GM20000 (cell line): ENCODE data around the gene PCNX3.

Experiments
- DNase-seq: peaks from one replicate; pipeline ENCODE4 v3.0.0; 2012; ENCODE audit warnings: low spot score
- TF ChIP-seq, protein P1 (sequence below): IDR thresholded peaks from 2 replicates; pipeline ENCODE4 v1.5.1; 2012; ENCODE audit warnings: mild to moderate bottlenecking, control low read depth; ENCODE audit errors: extremely low read depth, missing control alignments

The PCNX3 gene

GRCh38 chr11:65573391-65574079 lies 42.0 kb upstream of the PCNX3 start:
- TF ChIP-seq, protein P1, sequence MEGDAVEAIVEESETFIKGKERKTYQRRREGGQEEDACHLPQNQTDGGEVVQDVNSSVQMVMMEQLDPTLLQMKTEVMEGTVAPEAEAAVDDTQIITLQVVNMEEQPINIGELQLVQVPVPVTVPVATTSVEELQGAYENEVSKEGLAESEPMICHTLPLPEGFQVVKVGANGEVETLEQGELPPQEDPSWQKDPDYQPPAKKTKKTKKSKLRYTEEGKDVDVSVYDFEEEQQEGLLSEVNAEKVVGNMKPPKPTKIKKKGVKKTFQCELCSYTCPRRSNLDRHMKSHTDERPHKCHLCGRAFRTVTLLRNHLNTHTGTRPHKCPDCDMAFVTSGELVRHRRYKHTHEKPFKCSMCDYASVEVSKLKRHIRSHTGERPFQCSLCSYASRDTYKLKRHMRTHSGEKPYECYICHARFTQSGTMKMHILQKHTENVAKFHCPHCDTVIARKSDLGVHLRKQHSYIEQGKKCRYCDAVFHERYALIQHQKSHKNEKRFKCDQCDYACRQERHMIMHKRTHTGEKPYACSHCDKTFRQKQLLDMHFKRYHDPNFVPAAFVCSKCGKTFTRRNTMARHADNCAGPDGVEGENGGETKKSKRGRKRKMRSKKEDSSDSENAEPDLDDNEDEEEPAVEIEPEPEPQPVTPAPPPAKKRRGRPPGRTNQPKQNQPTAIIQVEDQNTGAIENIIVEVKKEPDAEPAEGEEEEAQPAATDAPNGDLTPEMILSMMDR = no peak
- DNase-seq = no peak

DNA sequence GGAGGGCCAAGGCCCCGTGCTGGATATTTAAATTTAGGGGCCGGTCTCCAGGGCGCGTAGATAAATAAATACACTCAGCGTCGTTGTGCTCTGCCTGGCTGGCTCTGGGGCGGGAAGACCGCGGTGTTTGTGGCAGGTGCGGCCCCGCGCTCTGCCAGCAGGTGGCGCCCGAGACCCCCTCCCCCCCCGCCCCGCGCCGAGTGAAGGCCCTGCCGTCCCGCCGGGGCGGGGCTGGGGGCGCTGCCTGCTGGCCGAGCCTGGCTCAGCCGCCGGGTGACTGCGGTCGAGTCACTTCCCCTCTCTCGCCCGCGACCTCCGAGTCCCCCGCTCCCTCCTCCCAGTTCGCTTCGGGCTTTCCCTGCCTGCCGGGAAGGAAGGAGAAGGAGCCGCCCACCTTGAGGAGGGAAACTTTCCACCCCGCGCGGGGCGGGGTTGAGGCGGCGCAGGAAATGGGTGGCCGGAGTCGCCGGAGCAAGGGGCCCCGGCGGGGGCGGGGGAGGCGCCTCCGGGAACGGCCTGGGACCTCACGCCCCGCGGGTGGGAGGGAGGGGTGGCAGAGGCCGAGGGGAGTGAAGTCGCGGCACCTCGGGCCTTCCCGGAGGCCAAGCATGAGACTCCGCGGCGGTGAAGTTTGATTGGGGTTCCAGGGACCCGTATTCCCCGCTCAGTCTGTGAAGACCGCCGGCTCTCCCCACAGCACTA lies 41.3 kb upstream of the PCNX3 start:
- peak; percentile 98 for DNase-seq
- TF ChIP-seq, protein P1 = peak; percentile 63

- TF ChIP-seq, protein P1 = no peak
- DNase-seq = peak; percentile 65
These were observed 40.6 kb upstream of the PCNX3 start for GRCh38 chr11:65574811-65575567.

DNA sequence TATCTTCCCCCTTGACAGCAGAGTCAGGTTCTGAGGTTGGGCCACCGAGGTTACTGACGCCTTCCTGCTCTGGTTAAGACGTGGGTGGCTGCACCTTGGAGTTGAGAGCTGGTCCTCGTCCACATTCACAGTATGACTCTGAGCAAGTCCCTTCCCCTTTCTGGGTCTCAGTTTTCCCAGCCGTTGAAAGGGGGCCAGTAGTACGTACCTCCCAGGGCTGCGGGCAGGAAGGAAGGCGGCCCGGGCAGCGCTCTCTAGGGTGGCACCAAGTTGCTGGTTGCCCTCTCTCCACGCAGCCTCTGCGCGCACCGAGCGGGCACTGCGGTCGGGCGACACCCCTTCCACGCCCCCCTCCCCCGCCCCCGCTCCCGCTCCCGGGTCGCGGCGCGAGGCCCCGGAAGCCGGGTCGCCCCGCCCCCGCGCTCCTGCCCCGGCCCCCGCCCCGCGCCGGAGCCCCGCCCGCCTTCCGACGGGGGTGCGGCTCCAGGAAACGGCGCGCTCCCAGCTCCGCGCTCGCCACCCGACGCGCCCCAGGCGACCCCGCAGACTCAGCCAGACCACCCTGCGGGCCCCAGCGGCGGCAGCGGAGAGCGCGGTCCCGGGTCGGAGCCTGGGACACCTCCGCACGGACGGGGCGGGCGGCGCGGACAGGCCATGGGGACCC lies 39.9 kb upstream of the PCNX3 start, which contains the start of gene EHBP1L1:
EHBP1L1 (plus strand) TSS at position 486 of the 664 bp plus-strand sequence. CDS start 250 bp downstream, outside the sequence.
- DNase-seq = peak; percentile 97
- TF ChIP-seq, protein P1 = no peak

GRCh38 chr11:65576232-65576866 lies 39.2 kb upstream of the PCNX3 start:
- peak; percentile 61 for DNase-seq
- TF ChIP-seq, protein P1 = no peak

- TF ChIP-seq, protein P1 = no peak
- no peak for DNase-seq
These were observed 38.5 kb upstream of the PCNX3 start for GRCh38 chr11:65576867-65577755.
